Keratinocyte (primary cell): Measurements from ENCODE around the gene MAP1S. TPM values are rescaled to one million over a fixed set of nuclear protein-coding genes. Genes with fewer than 3 reads are reported as not detected.

Source experiments
- DNase-seq: peaks from one replicate; pipeline ENCODE4 v3.0.0-alpha.2; 2011; ENCODE audit warnings: low read depth, missing footprints, low spot score
- FAIRE-seq: peaks from 2 replicates; lab custom pipeline; 2011; peaks lifted over from hg19 to GRCh38; lab: Jason Lieb, UNC
- H2AFZ ChIP-seq: 2 replicates; pipeline ENCODE4 v1.6.0; 2012; ENCODE audit warnings: low read length, control low read depth, inconsistent platforms; ENCODE audit not compliant: control insufficient read depth
- H3K27ac ChIP-seq: 2 replicates; pipeline ENCODE4 v1.5.1; 2011; ENCODE audit warnings: low read length; ENCODE audit not compliant: control insufficient read depth, insufficient read depth
- H3K27me3 ChIP-seq: 3 replicates; pipeline ENCODE4 v1.6.0; 2011; ENCODE audit warnings: low read length; ENCODE audit not compliant: control insufficient read depth, insufficient read depth; ENCODE audit errors: extremely low read depth
- H3K36me3 ChIP-seq, 2 experiments: 2 replicates in 1 of 2; 3 replicates in 1 of 2; pipeline ENCODE4 v1.5.1; 2011; ENCODE audit warnings: low read length in 2 of 2, mild to moderate bottlenecking in 1 of 2; ENCODE audit not compliant: control insufficient read depth in 2 of 2, insufficient read depth in 2 of 2; ENCODE audit errors: extremely low read depth in 1 of 2
- H3K4me1 ChIP-seq: 3 replicates; pipeline ENCODE4 v1.5.1; 2011; ENCODE audit warnings: low read length; ENCODE audit not compliant: control insufficient read depth, insufficient read depth; ENCODE audit errors: extremely low read depth
- H3K4me2 ChIP-seq: 3 replicates; pipeline ENCODE4 v1.6.0; 2011; ENCODE audit warnings: low read depth, low read length; ENCODE audit not compliant: control insufficient read depth, insufficient read depth; ENCODE audit errors: extremely low read depth
- H3K4me3 ChIP-seq, 3 experiments: fragments of 200-600 bp in 1 of 3; sonication (generic) in 1 of 3; 2 replicates in 2 of 3; 3 replicates in 1 of 3; pipeline ENCODE4 v1.5.1; 2011 to 2016; ENCODE audit warnings: low read length in 3 of 3, mild to moderate bottlenecking in 3 of 3, control low read depth in 2 of 3, inconsistent platforms in 1 of 3, low read depth in 1 of 3, mixed read lengths in 1 of 3, mixed run types in 1 of 3, moderate library complexity in 1 of 3; ENCODE audit not compliant: control insufficient read depth in 2 of 3, insufficient read depth in 2 of 3; ENCODE audit errors: extremely low read depth in 1 of 3
- H3K79me2 ChIP-seq: 2 replicates; pipeline ENCODE4 v1.6.0; 2012; ENCODE audit warnings: low read length; ENCODE audit not compliant: control insufficient read depth, insufficient read depth
- H3K9ac ChIP-seq: 3 replicates; pipeline ENCODE4 v1.6.0; 2011; ENCODE audit warnings: low read length; ENCODE audit not compliant: control insufficient read depth, insufficient read depth; ENCODE audit errors: extremely low read depth
- H3K9me1 ChIP-seq: 3 replicates; pipeline ENCODE4 v1.6.0; 2011; ENCODE audit warnings: low read length; ENCODE audit not compliant: control insufficient read depth, insufficient read depth; ENCODE audit errors: extremely low read depth
- H3K9me3 ChIP-seq: 2 replicates; pipeline ENCODE4 v1.5.1; 2012; ENCODE audit warnings: low read depth, low read length; ENCODE audit not compliant: control insufficient read depth
- H4K20me1 ChIP-seq: 3 replicates; pipeline ENCODE4 v1.6.0; 2011; ENCODE audit warnings: low read length; ENCODE audit not compliant: control insufficient read depth, insufficient read depth; ENCODE audit errors: extremely low read depth
- CTCF ChIP-seq, 3 experiments: IDR thresholded peaks in 1 of 3; conservative IDR thresholded peaks in 1 of 3; optimal IDR thresholded peaks in 1 of 3; 2 replicates in 2 of 3; 3 replicates in 1 of 3; pipeline versions ENCODE3 to v1.5.1; 2011; ENCODE audit warnings: low read length in 3 of 3, mild to moderate bottlenecking in 3 of 3, moderate library complexity in 2 of 3, control low read depth in 1 of 3, inconsistent platforms in 1 of 3; ENCODE audit not compliant: insufficient read depth in 2 of 3; ENCODE audit errors: extremely low read depth in 1 of 3
- EZH2 ChIP-seq: IDR thresholded peaks from one replicate; pipeline ENCODE4 v1.6.1; 2012; ENCODE audit warnings: inconsistent platforms, mild to moderate bottlenecking, low read length, moderate library complexity
- dilution Hi-C: fragments of 300-500 bp; cut with MboI; formaldehyde crosslinking; loops from one replicate; pipeline ENCODE4 v1.7.0; 2020; ENCODE audit warnings: low sequenced_read_pairs; ENCODE audit not compliant: extremely low pct_ligation_motif_present
- polyA plus RNA-seq, 5 experiments: library from polyadenylated mRNA; depleted of rRNA in 3 of 5; stranded (reverse) in 3 of 5; stranded (forward) in 1 of 5; unstranded in 1 of 5; fragments of >200 nt; gene quantifications; 1 replicate in 1 of 5; 2 replicates in 3 of 5; 3 replicates in 1 of 5; pipeline versions ENCODE4 v1.2.1 to v1.2.3, GENCODE V29; 2011 to 2012; ENCODE audit warnings: missing spikeins in 2 of 5, low read depth in 1 of 5, low replicate concordance in 1 of 5

MAP1S gene
- polyA plus RNA-seq, 1 donor (not counting 4 experiments of a cell fraction or from before 2014, with no cell fraction given), result 3.7 TPM

GRCh38 chr19:17778251-17778967, 59.1 kb downstream of the MAP1S start:
- Histone ChIP-seq H3K4me2 (peak overlapping the region; percentile 64), H3K27ac (no peak overlapping the region)
- no peak for FAIRE-seq

GRCh38 chr19:17778968-17779929, 60.0 kb downstream of the MAP1S start:
- TF ChIP-seq CTCF (optimal IDR thresholded peaks at IDR 0.05 in 1 of 3, IDR thresholded peaks at IDR 0.05 in 1 of 3, conservative IDR thresholded peaks at IDR 0.05 in 1 of 3; ENCODE audit: extremely low read depth in 1 of 3, insufficient read depth in 2 of 3, low read length in 3 of 3), result no peak
- no peak for TF ChIP-seq EZH2
- H3K9me3 ChIP-seq, result no peaks in the 10 kb centered on the region
- no peak overlapping the region for H3K27ac ChIP-seq
- no peaks in the 10 kb centered on the region for H3K9me1 ChIP-seq
- H3K79me2 ChIP-seq, result no peaks in the 10 kb centered on the region
- no peaks in the 10 kb centered on the region for H4K20me1 ChIP-seq
- peak overlapping the region; percentile 70 for H2AFZ ChIP-seq
- H3K4me1 ChIP-seq, result peaks cover 3% of the 10 kb centered on the region
- H3K9ac ChIP-seq, result peak overlapping the region; percentile 22
- H3K36me3 ChIP-seq, result no peaks in the 10 kb centered on the region
- dilution Hi-C loops, result no loop called here
- peak overlapping the region; percentile 64 for H3K4me2 ChIP-seq
- peaks cover 5% of the 10 kb centered on the region for H3K27me3 ChIP-seq
- no peak for FAIRE-seq
- H3K4me3 ChIP-seq, result peak overlapping the region; percentile 32 to 37 (median 37)
- no peak for DNase-seq

More at GRCh38 chr19:17778251-17778967, 59.1 kb downstream of the MAP1S start:
- TF ChIP-seq CTCF (optimal IDR thresholded peaks at IDR 0.05 in 1 of 3, IDR thresholded peaks at IDR 0.05 in 1 of 3, conservative IDR thresholded peaks at IDR 0.05 in 1 of 3; ENCODE audit: extremely low read depth in 1 of 3, insufficient read depth in 2 of 3, low read length in 3 of 3) (no peak), EZH2 (no peak)
- Histone ChIP-seq H4K20me1 (no peaks in the 10 kb centered on the region), H3K9me1 (no peaks in the 10 kb centered on the region), H3K9me3 (no peaks in the 10 kb centered on the region), H3K79me2 (no peaks in the 10 kb centered on the region), H2AFZ (peak overlapping the region; percentile 70), H3K36me3 (no peaks in the 10 kb centered on the region), H3K4me3 (peak overlapping the region; percentile 32 to 37 (median 37)), H3K9ac (peak overlapping the region; percentile 22), H3K4me1 (peaks cover 3% of the 10 kb centered on the region), H3K27me3 (peaks cover 5% of the 10 kb centered on the region)
- dilution Hi-C loops, result no loop called here
- no peak for DNase-seq
